CD4-positive, alpha-beta T cell treated with Interferon gamma for 1 hour (primary cell): ENCODE data around the gene DAGLB.
"Not testable (repeated sequence)": the region's sequence is repeated elsewhere in the genome, so short reads cannot be mapped to it uniquely, and the experiment has no call there.

Experiments used
- DNase-seq: peaks from one replicate; pipeline ENCODE4 v3.0.0-alpha.2; 2020

The DAGLB gene, protein sequence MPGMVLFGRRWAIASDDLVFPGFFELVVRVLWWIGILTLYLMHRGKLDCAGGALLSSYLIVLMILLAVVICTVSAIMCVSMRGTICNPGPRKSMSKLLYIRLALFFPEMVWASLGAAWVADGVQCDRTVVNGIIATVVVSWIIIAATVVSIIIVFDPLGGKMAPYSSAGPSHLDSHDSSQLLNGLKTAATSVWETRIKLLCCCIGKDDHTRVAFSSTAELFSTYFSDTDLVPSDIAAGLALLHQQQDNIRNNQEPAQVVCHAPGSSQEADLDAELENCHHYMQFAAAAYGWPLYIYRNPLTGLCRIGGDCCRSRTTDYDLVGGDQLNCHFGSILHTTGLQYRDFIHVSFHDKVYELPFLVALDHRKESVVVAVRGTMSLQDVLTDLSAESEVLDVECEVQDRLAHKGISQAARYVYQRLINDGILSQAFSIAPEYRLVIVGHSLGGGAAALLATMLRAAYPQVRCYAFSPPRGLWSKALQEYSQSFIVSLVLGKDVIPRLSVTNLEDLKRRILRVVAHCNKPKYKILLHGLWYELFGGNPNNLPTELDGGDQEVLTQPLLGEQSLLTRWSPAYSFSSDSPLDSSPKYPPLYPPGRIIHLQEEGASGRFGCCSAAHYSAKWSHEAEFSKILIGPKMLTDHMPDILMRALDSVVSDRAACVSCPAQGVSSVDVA

GRCh38 chr7:6447581-6448199, at the start of gene DAGLB:
Gene DAGLB (minus strand): TSS chr7:6447954. CDS start chr7:6447842, 112 bp downstream.
- DNase-seq = peak; percentile 94

DNA sequence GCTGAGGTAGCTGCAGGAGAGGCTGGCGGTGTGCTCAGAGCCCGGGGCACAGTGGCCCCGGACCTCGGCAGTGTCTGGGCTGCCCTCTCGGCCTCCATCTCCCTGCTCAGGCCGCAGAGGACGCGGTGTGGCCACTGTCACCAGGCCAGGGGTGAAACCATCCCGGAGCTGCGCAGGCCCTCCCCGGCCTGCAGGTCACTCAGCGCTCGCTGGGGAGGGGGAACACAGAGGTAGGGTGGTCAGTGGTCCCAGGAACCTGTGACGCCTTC, 49.8 kb upstream of the DAGLB start:
- no peak for DNase-seq

GRCh38 chr7:6496842-6497636, 49.3 kb upstream of the DAGLB start:
- DNase-seq = no peak

DNA sequence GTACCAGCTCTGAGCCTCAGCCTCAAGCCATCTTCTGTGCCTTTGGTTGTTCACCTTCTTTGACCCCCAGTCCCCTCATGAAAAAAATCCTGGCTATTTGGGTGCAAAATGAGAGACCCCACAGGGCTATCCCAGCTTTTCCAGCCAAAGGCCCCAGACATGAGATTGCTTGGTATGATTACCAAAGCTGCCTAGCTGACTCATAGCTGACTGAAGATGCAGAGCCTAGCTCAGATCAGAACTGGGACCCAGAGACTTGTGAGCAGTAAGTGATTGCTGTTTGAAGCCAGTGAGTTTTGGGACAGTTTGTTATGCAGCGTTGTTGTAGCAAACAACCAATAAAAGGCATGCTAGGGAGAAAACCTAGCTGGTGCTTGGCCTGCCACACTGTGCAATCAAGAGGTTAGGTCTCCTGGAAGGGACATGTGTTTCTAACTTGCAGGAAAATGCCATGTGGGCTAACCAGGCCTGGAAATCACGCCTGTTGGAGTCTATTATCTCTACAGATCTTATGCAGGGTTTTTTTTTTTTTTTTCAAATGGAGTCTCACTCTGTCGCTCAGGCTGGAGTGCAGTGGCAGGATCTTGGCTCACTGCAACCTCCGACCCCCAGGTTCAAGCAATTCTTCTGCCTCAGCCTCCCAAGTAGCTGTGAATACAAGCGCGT, 48.0 kb upstream of the DAGLB start:
- no peak for DNase-seq

- no peak for DNase-seq
Observed at GRCh38 chr7:6494365-6494764, 46.6 kb upstream of the DAGLB start.

DNA sequence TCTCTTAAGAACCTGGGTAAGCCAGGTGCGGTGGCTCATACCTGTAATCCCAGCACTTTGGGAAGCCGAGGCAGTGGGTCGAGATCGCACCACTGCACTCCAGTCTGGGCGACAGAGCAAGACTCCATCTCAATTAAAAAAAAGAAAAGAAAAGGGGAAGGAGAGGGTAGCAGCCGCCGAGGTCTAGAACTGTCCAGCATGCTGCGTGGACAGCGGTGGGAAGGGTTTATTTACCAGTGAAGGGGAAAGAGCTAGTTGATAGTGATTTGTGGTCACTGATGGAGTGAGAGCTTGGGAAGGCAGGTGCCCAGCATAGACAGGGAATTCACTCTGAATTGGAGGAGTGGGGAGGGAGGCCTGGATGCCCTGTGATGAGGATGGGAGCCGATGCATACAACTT, 43.4 kb upstream of the DAGLB start:
- no peak for DNase-seq

DNA sequence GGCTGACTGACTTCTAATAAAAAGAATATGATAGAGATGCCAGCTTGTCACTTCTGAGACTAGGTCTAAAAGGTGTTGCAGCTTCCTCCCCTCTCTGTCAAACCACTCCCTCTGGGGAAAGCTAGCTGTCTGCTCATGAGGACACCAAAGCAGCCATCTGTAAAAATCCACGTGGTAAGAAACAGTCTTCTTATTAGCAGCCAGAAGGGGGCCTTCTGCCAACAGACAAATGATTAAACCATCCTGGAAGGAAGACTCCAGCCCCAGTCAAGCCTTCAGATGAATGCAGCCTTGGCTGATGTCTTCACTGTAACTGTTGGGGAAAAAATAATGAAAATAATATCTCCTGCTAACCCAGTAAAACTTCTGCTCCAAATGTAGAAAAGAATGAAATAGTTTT, 41.9 kb upstream of the DAGLB start:
- DNase-seq = no peak

GRCh38 chr7:6487184-6487545, 39.4 kb upstream of the DAGLB start:
- no peak for DNase-seq

GRCh38 chr7:6486438-6487183, 38.9 kb upstream of the DAGLB start:
- no peak for DNase-seq

- no peak for DNase-seq
Observed at GRCh38 chr7:6482743-6483119, 35.0 kb upstream of the DAGLB start.

GRCh38 chr7:6482307-6482706, 34.6 kb upstream of the DAGLB start:
- DNase-seq = no peak

- DNase-seq = no peak
Observed at GRCh38 chr7:6481445-6481844, 33.7 kb upstream of the DAGLB start.

DNA sequence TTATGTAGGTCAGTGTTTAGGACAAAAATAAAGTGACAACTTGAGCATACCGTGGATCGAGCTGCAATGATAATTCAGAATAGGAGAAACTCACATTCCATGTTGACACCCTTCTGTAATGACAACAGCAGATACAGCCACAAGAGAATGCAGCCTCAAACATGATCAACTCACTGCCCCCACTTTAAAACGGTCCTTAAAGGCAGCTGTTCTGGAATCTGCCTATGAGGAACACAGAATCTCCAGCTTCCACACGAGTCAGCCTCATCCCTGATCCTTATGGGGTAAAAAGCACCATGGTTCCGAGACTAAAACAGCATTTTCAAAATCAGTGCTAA, 32.5 kb upstream of the DAGLB start:
- no peak for DNase-seq

- no peak for DNase-seq
Observed at GRCh38 chr7:6479067-6479466, 31.3 kb upstream of the DAGLB start.

- no peak for DNase-seq
Observed at GRCh38 chr7:6478186-6478585, 30.4 kb upstream of the DAGLB start.

DNA sequence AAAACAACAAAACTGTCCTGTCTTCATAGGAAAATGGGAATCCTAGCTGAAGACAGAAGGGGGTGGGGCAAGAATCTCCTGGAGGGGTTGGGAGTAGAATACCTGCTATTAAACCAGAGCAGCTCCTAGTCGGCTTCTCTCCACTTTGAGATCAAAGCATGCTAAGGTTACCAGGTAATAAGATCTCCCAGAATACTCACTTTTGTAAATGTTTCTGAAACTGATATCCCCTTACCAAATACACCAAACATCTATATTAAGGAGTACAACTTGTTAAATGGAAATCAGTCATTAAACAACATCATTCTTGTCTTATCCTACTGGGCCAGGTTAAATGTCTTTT, 29.5 kb upstream of the DAGLB start:
- no peak for DNase-seq

GRCh38 chr7:6476596-6477317, 29.0 kb upstream of the DAGLB start:
- no peak for DNase-seq

GRCh38 chr7:6475433-6476186, 27.9 kb upstream of the DAGLB start:
- DNase-seq = no peak

DNA sequence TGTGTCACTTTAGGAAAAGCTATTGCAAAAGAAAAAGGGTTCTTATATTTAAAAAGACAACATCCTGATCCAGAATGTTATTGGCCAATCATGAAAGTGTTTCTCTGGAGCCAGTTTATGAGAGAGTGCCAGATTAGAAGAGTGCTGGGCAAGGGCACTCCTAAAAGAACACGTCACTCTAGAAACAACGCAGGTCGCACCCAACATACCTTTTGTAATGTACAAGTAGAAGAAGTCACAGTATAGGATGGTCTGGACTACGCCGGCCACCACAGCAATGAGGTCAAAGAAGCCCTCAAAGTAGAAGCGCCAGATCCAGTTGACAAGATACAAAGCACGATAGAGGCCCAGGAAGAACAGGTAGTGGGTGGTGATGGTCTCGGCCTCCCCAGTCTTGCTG, 18.1 kb upstream of the DAGLB start:
- no peak for DNase-seq

GRCh38 chr7:6463609-6464008, 15.9 kb upstream of the DAGLB start:
- not testable (repeated sequence) for DNase-seq

GRCh38 chr7:6461946-6462550, 14.3 kb upstream of the DAGLB start:
- no peak for DNase-seq
